HG02943 (cell line): ENCODE results near the gene KRT5.

Experiments used
- ATAC-seq: cut with Tn5 transposase; IDR thresholded peaks from one replicate; pipeline ENCODE4 v1.9.1; 2021; ENCODE audit warnings: mild to moderate bottlenecking, low read depth, moderate library complexity; ENCODE audit not compliant: unreplicated experiment

KRT5 gene

GRCh38 chr12:52539083-52539820 is 19.1 kb upstream of the KRT5 start:
- ATAC-seq = no peak

GRCh38 chr12:52537101-52537500 is 16.9 kb upstream of the KRT5 start:
- ATAC-seq = no peak

DNA sequence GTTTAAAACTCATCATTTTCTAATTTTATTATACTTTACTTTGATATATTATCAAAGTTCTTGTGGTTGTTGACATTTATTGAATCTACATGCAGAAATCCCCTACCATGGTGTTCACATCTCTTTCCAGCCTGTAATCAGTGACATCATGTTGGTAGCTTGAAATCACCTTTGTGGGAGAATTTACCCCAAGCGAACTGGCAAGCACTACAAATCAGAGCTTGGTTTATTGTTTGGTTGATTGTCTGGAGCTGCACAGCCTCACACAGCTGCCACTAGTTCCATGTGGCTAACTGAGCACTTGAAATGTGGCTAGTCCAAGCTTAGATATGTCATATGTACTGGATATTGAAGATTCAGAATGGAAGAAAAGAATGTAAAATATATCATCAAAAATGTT is 15.4 kb upstream of the KRT5 start:
- ATAC-seq = no peak

- ATAC-seq = no peak
Observed at GRCh38 chr12:52534482-52534881, 14.3 kb upstream of the KRT5 start.

- no peak for ATAC-seq
Observed at GRCh38 chr12:52533686-52534470, 13.7 kb upstream of the KRT5 start.

DNA sequence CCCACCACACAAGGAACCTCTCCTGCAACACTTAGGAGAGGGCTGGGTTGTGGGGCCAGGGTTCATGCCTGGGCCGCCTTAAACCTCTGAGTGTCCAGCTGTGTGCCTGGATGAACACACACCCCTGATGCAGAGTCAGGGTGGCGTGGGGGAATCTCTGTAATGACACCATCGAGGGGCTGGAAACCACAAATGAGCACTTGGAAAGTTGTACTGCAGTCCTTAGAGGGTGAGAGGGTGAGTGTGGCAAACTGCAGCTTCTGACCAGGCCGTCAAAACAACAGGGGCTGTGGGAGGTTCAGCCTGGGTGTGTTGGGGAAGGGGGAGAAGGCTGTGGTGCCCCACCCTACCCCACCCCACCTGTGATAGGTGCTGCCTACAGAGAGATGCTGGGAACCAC is 12.4 kb upstream of the KRT5 start:
- no peak for ATAC-seq

GRCh38 chr12:52531566-52532300 is 11.5 kb upstream of the KRT5 start:
- ATAC-seq = no peak

DNA sequence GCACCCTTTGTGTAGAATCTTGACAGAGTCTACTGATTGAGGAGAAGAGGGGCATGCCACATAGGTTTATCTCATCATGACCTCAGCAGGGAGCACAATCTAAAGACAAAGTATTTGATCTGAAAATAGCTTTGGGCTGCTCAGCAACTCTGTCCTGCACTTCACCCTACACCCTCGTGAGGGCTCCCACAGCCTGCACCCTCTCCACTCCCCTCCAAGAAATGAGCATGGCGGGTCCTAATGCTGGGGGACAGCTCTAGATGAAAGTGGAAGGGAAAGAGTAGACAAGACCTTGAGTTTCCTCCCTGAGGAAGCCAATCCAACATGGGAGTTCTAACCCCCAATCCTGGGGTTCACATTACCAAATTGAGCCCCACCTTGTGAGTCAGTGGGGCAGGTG is 10.7 kb upstream of the KRT5 start:
- no peak for ATAC-seq

- ATAC-seq = no peak
Observed at GRCh38 chr12:52530366-52530765, 10.2 kb upstream of the KRT5 start.

GRCh38 chr12:52529846-52530245 is 9.7 kb upstream of the KRT5 start:
- no peak for ATAC-seq

- ATAC-seq = no peak
Observed at GRCh38 chr12:52529417-52529816, 9.2 kb upstream of the KRT5 start.

DNA sequence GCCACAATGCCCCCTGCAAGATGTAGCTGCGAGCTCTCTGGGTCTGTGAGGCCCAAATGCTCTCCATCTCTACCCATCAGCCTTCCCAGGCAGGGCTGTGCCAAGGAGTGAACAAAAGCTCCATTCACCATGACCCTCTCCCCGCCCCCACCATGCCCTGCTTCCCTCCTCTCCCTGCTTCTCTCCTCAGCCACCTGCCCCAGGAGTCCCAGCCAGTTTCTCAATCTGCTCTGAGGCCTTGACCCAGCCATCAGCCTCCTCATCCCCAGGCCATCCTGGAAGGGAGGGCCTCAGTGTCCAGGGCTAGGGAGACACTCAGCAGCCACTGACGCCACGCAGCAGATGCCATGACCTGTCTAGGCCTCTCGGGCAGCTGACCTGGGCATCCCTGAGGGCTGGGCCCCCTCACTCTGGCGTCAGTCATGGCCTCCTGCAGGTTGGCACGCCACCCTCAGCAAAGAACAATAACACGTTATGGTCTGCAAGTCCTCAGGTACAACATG is 8.5 kb upstream of the KRT5 start:
- ATAC-seq = no peak

DNA sequence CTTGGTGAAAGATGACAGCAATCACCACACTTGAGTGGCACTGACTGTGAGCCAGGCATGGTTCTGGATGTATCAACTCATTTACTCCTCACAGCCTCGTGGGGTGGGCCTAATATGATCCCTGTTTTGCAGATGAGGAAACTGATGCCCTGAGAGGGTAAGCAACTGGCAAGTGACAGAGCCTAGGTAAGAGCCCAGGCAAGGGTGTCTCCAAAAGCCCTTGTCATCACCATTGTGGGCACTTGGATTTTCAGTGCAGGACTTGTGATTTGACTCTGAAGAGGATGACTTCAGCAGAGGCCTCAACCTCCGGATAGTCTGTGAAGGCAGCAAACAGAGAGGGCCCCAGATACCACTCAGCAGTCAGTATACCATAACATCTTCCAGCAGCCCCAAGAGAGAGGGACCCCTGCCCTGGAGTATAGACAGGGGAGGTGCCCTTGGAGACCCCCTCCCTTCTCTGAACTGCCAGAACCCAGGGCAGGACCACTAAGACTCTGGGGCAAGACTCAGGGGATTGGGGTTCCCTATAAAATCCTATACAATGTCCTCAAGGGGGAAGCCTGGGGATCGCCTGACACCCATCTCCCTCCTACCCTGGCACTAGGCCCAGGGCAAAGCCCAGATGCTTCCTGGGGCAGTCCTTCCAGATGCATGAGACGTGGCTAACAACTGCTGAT is 7.1 kb upstream of the KRT5 start:
- no peak for ATAC-seq

GRCh38 chr12:52526511-52526951 is 6.3 kb upstream of the KRT5 start:
- ATAC-seq = no peak

DNA sequence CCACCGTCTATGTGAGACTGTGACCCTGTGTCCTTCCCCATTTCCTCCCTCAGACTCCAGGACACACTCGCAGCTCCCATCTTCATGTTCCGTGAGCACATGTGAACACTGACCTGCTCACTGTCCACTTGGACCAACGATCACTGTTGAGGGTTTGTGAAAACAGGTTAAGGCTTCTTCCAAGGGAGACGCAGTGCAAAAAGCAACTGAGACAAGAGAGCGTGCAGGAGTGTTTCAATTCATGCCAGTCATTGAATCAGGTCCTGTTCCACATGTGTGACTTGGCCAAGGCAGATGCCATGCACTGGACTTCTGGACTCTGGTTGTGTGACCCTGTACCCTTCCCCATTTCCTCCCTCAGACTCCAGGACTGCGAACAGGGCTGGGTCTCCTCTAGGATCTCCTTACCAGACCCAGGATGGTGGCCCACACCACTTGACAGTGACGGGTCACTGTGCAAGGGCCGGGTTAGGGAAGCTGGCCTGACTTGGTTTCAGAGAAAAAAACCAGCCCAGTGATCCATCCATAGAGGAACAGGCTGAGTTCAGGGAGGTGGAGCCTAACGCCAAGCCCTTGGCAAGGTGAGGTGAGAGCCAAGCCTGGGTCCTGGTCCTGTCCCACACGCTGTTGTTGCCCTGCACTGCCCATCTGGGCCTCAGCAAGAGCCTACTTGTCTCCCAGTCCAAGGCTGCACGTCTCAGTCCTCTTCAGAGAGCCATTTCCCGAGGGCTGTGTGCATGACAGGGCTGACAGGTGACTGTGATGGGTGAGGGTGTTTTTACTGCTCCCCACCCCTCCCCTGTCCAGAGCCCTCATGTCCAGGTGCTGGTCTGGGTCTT is 5.7 kb upstream of the KRT5 start:
- no peak for ATAC-seq

- no peak for ATAC-seq
Observed at GRCh38 chr12:52524898-52525591, 4.9 kb upstream of the KRT5 start.

DNA sequence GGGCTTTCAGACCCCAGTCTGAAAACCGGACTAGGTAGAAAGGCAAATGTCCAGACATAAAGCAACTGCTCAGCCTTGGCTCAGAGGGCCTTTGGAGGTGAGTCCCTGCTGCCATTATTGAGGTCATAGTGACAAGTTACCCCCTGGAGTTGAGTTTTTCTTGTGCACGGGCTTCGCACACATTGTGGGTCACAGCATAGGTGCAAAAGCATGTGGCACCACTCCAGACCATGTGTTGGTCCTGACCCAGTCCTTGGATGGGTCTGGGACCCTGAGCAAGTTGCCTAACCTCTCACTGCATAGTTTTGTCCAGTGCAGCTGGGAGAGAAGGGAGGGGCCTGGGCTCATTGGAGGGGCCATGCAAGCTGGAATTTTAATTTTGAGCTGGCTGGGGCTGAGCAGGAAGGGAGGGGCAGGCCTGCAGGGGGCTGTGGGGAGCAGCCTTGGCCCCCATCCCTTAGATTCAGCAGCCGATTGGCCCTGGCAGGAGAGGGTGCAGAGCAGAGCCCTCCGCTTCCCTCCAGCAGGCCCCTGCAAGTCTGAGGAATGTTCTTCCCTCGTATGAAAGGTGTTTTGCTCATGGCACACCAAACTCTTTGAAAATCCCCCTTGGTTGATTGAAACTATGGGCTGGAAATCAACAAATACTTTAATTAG is 4.2 kb upstream of the KRT5 start:
- no peak for ATAC-seq

- no peak for ATAC-seq
Observed at GRCh38 chr12:52523824-52524223, 3.6 kb upstream of the KRT5 start.
